Measurements from ENCODE around the gene NXPH1. TPM values are rescaled to one million over a fixed set of nuclear protein-coding genes. Genes with fewer than 3 reads are reported as not detected.

NXPH1 gene
- total RNA-seq, 1 experiment from 2014 or later = 0.59 TPM

- POLR2A ChIA-PET = no interaction called here
- Mint-ChIP-seq H3K36me3 (peaks cover 8% of the 10 kb centered on the region), H3K4me3 (no peak overlapping the region), H3K27ac (no peak overlapping the region), H3K9me3 (peaks cover 17% of the 10 kb centered on the region), H3K27me3 (ENCODE audit: low read depth) (no peaks in the 10 kb centered on the region), H3K4me1 (no peaks in the 10 kb centered on the region)
- CTCF ChIA-PET = no interaction called here
- ATAC-seq (no peak), DNase-seq (ENCODE audit: low spot score) (no peak)
- TF ChIP-seq ZNF263 (CRISPR knock-in tag; IDR thresholded peaks at IDR 0.05; ENCODE audit: low read depth) = no peak
- no peak for TF ChIP-seq ATF1 (CRISPR knock-in tag; IDR thresholded peaks at IDR 0.05)
Observed at GRCh38 chr7:8669501-8669851, 236.1 kb downstream of the NXPH1 start.

GRCh38 chr7:8684426-8684825, 251.0 kb downstream of the NXPH1 start:
- peaks cover 3% of the 10 kb centered on the region; the same call in 1 of the 2 replicates for H3K4me1 Mint-ChIP-seq
- ATAC-seq (no peak), DNase-seq (ENCODE audit: low spot score) (no peak)
- ChIA-PET POLR2A (no interaction called here), CTCF (no interaction called here)
- H3K36me3 Mint-ChIP-seq = no peaks in the 10 kb centered on the region
- no peak for TF ChIP-seq FOXJ3 (CRISPR knock-in tag; IDR thresholded peaks at IDR 0.05; ENCODE audit: borderline replicate concordance)
- TF ChIP-seq MAX (CRISPR knock-in tag; IDR thresholded peaks at IDR 0.05) = no peak
- TF ChIP-seq GABPB1 (CRISPR knock-in tag; IDR thresholded peaks at IDR 0.05) = no peak
- TF ChIP-seq IRF2 (CRISPR knock-in tag; IDR thresholded peaks at IDR 0.05; ENCODE audit: borderline replicate concordance, low read depth) = no peak
- no peak for TF ChIP-seq ERG (CRISPR knock-in tag; IDR thresholded peaks at IDR 0.05)
- no peak for TF ChIP-seq ZNF671 (CRISPR knock-in tag; IDR thresholded peaks at IDR 0.05)
- no peak for TF ChIP-seq RELA (CRISPR knock-in tag; IDR thresholded peaks at IDR 0.05; ENCODE audit: borderline replicate concordance)
- TF ChIP-seq SMAD4 (CRISPR knock-in tag; IDR thresholded peaks at IDR 0.05) = no peak
- no peak for TF ChIP-seq AFF4 (CRISPR knock-in tag; IDR thresholded peaks at IDR 0.05; ENCODE audit: borderline replicate concordance)
- TF ChIP-seq ZNF263 (CRISPR knock-in tag; IDR thresholded peaks at IDR 0.05; ENCODE audit: low read depth) = no peak
- no peak for TF ChIP-seq ZNF138 (CRISPR knock-in tag; conservative IDR thresholded peaks at IDR 0.05)
- TF ChIP-seq CREM (CRISPR knock-in tag; IDR thresholded peaks at IDR 0.05) = no peak
- TF ChIP-seq ZNF219 (CRISPR knock-in tag; IDR thresholded peaks at IDR 0.05; ENCODE audit: borderline replicate concordance) = no peak
- no peaks in the 10 kb centered on the region for H3K27me3 Mint-ChIP-seq (ENCODE audit: low read depth)
- H3K9me3 Mint-ChIP-seq = peaks cover 6% of the 10 kb centered on the region
- no peak overlapping the region for H3K4me3 Mint-ChIP-seq
- no peak overlapping the region for H3K27ac Mint-ChIP-seq

GRCh38 chr7:8699875-8700624, 266.6 kb downstream of the NXPH1 start:
- Mint-ChIP-seq H3K4me1 (0 out of 2 replicates have a peak, but pooled peaks cover 2% of the 10 kb centered on the region), H3K4me3 (no peak overlapping the region), H3K9me3 (no peaks in the 10 kb centered on the region), H3K36me3 (no peaks in the 10 kb centered on the region), H3K27ac (no peak overlapping the region), H3K27me3 (ENCODE audit: low read depth) (no peaks in the 10 kb centered on the region)
- no peak for ATAC-seq
- ChIA-PET POLR2A (no interaction called here), CTCF (no interaction called here)
- DNase-seq (ENCODE audit: low spot score) = no peak
- TF ChIP-seq TEAD4 (CRISPR knock-in tag; IDR thresholded peaks at IDR 0.05) (no peak), NFATC4 (CRISPR knock-in tag; IDR thresholded peaks at IDR 0.05) (no peak), RELA (CRISPR knock-in tag; IDR thresholded peaks at IDR 0.05; ENCODE audit: borderline replicate concordance) (no peak), PRDM15 (CRISPR knock-in tag; IDR thresholded peaks at IDR 0.05) (no peak), ZNF232 (CRISPR knock-in tag; IDR thresholded peaks at IDR 0.05) (no peak), MXD4 (CRISPR knock-in tag; IDR thresholded peaks at IDR 0.05; ENCODE audit: borderline replicate concordance) (no peak), FOXP4 (CRISPR knock-in tag; IDR thresholded peaks at IDR 0.05) (no peak), FOXP1 (CRISPR knock-in tag; IDR thresholded peaks at IDR 0.05; ENCODE audit: borderline replicate concordance) (no peak)

Measured in WTC11 (cell line).